ENCODE results near the gene STAT5B.

The STAT5B gene

GRCh38 chr17:42311240-42312034, 35.2 kb upstream of the STAT5B start:
- DNase-seq (ENCODE audit: low read depth): peak; percentile 93
- no peak overlapping the region for H3K4me3 ChIP-seq (ENCODE audit: low read length)
- no peak for TF ChIP-seq CTCF (conservative IDR thresholded peaks at IDR 0.05; ENCODE audit: low read length)

GRCh38 chr17:42310787-42311215, 34.6 kb upstream of the STAT5B start:
- no peak for DNase-seq (ENCODE audit: low read depth)
- H3K4me3 ChIP-seq (ENCODE audit: low read length): no peak overlapping the region
- TF ChIP-seq CTCF (conservative IDR thresholded peaks at IDR 0.05; ENCODE audit: low read length): no peak

GRCh38 chr17:42309986-42310786, 34.0 kb upstream of the STAT5B start:
- TF ChIP-seq CTCF (conservative IDR thresholded peaks at IDR 0.05; ENCODE audit: low read length): no peak; the same call in 1 of the 2 replicates
- H3K4me3 ChIP-seq (ENCODE audit: low read length): no peak overlapping the region
- no peak for DNase-seq (ENCODE audit: low read depth)

GRCh38 chr17:42309142-42309541, 33.0 kb upstream of the STAT5B start:
- H3K4me3 ChIP-seq (ENCODE audit: low read length): no peak overlapping the region
- TF ChIP-seq CTCF (conservative IDR thresholded peaks at IDR 0.05; ENCODE audit: low read length): no peak
- no peak for DNase-seq (ENCODE audit: low read depth)

- no peak for TF ChIP-seq CTCF (conservative IDR thresholded peaks at IDR 0.05; ENCODE audit: low read length)
- no peak for DNase-seq (ENCODE audit: low read depth)
- H3K4me3 ChIP-seq (ENCODE audit: low read length): no peak overlapping the region
Measured at GRCh38 chr17:42308446-42308845, 32.3 kb upstream of the STAT5B start.

GRCh38 chr17:42307362-42307927, 31.3 kb upstream of the STAT5B start:
- no peak overlapping the region for H3K4me3 ChIP-seq (ENCODE audit: low read length)
- DNase-seq (ENCODE audit: low read depth): no peak
- no peak for TF ChIP-seq CTCF (conservative IDR thresholded peaks at IDR 0.05; ENCODE audit: low read length)
